D721Med (cell line): ENCODE data around the gene PDLIM5.
A peak's percentile ranks its signal among the peaks of the same experiment; 100 is the strongest.

ENCODE experiments used
- DNase-seq: peaks from one replicate; pipeline ENCODE4 v3.0.0; 2011; ENCODE audit warnings: low spot score; ENCODE audit not compliant: insufficient read length
- FAIRE-seq: peaks from 2 replicates; lab custom pipeline; 2011; peaks lifted over from hg19 to GRCh38; lab: Jason Lieb, UNC
- TF ChIP-seq, protein P1 (sequence below): IDR thresholded peaks from 2 replicates; pipeline ENCODE4 v1.5.1; 2012; ENCODE audit warnings: mild to moderate bottlenecking, control low read depth; ENCODE audit not compliant: insufficient read depth; ENCODE audit errors: missing control alignments

PDLIM5 gene

DNA sequence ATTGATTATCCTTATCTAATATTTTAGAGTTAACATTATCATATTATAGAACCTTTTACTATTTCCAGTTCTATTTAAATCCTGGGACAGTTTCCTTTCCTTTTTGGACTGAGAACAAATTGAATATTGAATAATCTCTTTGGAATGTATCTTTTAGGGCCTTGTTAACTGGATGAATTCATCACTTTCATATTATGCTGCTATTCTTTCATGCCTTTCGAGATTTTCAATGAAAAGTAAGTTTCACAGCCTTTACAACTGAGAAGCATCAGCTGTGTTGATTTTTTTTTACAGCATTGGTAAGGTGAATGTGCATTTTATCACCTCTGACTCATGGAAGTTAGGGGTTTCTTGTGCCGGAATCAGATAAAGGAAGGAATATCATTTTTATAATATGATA lies 39.6 kb downstream of the PDLIM5 start:
- FAIRE-seq (no peak), DNase-seq (no peak)

DNA sequence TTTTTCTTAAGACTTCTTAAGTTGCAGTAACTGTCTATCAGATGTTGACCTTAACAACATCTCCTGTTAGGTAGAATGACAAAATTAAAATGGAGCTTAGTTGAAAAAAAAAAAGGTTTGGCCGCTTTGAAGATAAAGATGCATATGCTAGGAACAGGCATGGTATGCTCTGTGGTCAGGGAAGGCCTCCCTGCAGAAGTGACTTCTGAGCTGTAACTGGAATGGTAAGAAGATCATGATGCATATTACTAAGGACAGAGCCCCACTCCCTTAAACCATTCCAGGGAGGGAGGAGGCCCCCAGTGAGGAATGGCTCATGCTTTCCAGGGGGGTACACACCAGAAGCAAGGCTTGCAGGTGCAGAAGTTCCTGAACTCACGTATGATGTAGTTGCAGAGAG lies 43.7 kb downstream of the PDLIM5 start:
- DNase-seq (no peak), FAIRE-seq (no peak)
- TF ChIP-seq, protein P1, sequence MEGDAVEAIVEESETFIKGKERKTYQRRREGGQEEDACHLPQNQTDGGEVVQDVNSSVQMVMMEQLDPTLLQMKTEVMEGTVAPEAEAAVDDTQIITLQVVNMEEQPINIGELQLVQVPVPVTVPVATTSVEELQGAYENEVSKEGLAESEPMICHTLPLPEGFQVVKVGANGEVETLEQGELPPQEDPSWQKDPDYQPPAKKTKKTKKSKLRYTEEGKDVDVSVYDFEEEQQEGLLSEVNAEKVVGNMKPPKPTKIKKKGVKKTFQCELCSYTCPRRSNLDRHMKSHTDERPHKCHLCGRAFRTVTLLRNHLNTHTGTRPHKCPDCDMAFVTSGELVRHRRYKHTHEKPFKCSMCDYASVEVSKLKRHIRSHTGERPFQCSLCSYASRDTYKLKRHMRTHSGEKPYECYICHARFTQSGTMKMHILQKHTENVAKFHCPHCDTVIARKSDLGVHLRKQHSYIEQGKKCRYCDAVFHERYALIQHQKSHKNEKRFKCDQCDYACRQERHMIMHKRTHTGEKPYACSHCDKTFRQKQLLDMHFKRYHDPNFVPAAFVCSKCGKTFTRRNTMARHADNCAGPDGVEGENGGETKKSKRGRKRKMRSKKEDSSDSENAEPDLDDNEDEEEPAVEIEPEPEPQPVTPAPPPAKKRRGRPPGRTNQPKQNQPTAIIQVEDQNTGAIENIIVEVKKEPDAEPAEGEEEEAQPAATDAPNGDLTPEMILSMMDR = no peak

More for the DNA sequence above, 39.6 kb downstream of the PDLIM5 start:
- TF ChIP-seq, protein P1 = no peak

DNA sequence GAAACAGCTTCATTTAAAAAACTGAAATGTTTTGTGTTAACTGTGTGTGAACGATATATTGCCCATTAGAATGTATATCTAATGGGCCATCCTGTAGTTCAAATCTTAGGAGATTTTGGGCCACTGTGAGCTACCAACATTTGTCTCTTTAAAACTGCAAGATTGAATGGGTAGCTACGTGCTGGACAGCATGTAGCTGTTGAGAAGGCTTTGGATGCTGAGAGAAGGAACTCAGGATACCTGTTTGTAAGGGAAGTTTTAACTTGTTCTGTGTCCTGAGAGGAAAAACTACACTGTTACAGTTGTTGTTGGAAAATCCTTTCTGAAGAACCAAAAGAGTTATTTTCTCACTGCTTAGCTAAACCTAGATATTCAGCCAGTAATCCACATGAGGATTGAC lies 45.9 kb downstream of the PDLIM5 start:
- DNase-seq (no peak), FAIRE-seq (peak; percentile 44)
- TF ChIP-seq, protein P1 = no peak

DNA sequence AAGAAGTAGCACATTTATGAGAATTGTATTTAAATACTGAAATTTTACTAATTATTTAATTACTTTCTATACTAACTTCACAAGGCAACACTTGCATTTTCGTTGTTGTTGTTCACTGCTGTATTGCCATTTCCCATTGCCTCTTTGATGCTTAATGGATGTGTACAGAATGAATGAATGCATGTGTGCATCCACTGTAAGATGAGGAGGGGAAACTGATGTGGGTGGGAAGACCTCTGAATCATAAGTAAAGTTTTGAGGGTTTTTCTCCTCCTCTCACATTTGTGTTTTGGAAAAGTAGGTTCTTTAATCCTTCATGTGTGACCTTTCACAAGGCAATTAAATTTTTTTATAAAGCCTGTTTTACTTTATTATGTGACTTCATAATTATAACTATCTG lies 46.8 kb downstream of the PDLIM5 start:
- no peak for FAIRE-seq
- DNase-seq = no peak
- TF ChIP-seq, protein P1 = no peak

DNA sequence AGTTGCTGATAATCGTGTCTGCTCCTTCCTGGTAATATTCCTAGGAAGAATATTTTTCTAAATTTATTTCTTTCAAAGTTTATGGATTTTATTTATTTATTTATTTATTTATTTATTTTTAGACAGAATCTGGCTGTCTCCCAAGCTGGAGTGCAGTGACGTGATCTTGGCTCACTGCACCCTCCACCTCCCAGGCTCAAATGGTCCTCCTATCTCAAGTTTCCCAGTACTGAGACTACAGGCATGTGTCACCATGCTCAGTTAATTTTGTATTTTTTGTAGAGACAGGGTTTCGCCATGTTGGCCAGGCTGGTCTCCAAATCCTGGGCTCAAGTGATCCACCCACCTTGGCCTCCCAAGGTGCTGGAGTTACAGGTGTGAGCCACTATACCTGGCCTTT lies 48.9 kb downstream of the PDLIM5 start:
- DNase-seq (no peak), FAIRE-seq (no peak)
- TF ChIP-seq, protein P1 = no peak

DNA sequence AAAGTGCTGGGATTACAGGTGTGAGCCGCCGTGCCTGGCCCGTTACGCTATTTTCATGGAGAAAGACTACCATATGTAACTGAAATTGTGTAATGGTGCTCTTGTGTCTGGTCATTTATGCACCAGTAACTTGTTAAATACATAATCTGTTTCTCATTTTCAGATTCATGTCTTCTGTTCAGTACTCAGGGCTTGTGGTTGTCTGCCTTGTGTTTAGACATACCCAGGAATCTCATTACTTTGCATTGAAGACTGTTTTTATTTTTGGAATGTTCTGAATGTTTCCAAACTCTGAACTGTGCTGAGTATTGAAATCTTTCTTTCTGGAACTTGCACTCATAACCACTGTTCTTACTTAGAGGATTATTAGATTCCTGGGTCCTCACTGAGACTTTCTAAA lies 52.8 kb downstream of the PDLIM5 start:
- TF ChIP-seq, protein P1 = no peak
- FAIRE-seq (no peak), DNase-seq (no peak)

DNA sequence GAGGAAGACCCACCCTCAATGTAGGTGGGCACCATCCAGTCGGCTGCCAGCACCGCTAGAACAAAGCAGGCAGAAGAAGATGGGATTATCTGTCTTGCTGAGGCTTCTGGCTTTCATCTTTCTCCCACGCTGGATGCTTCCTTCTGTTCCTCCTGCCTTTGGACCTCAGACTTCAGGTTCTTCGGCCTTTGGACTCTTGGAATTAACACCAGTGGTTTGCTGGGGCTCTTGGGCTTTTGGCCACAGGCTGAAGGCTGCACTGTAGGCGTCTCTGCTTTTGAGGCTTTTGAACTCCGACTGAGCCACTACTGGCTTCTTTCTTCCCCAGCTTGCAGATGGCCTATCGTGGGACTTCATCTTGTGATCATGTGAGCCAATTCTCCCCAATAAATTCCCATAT lies 55.1 kb downstream of the PDLIM5 start:
- DNase-seq (no peak), FAIRE-seq (no peak)
- TF ChIP-seq, protein P1 = no peak
